Measurements from ENCODE around the gene TBCD.

The TBCD gene

DNA sequence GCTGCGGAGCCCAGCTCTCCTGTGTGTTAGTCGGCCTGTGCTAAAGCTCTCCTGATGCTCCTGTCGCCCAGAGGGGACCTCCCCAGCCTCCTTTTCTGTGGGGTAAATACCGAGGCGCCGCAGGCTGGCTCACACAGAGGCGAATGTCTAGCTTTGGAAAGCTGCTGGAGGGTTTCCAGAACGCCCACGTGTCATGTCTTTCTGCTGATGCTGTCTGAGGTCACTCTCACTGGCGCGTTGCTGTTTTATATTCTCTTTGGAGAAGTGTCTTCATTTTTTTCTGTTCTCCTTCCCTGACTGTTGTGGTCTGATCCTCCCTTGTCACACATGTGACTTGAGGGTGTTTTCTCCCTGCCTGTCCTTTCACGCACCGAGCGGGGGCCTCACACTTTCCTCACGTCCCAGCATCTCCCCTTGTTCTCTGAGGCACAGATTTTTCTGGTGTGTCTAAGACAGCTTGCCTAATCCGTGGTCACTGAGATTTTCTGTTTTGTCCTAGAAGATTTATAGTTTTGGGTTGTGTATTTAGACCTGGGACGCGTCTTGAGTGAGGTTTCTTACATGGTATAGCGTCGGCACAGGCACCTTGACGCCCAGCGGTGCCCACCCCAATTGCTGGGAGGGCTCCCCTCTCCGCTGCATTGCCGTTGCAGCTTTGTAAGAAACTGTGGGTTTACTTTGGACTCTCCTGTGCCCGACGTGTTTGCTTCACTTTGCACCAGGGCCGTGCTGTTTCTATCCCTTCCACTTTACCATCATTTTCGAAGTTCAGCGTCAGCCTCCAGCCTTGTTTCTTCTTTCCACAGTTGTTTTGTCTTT lies 180.0 kb downstream of the TBCD start:
- H3K4me3 ChIP-seq (ENCODE audit: low read depth, low read length): no peak overlapping the region
- no peak for DNase-seq (ENCODE audit: low read depth)
- TF ChIP-seq CTCF (IDR thresholded peaks at IDR 0.05; ENCODE audit: control insufficient read depth, extremely low read depth, insufficient read depth): no peak

- H3K4me3 ChIP-seq (ENCODE audit: low read depth, low read length): no peak overlapping the region
- DNase-seq (ENCODE audit: low read depth): no peak
- no peak for TF ChIP-seq CTCF (IDR thresholded peaks at IDR 0.05; ENCODE audit: control insufficient read depth, extremely low read depth, insufficient read depth)
Measured at GRCh38 chr17:82932518-82933310, 180.8 kb downstream of the TBCD start.

DNA sequence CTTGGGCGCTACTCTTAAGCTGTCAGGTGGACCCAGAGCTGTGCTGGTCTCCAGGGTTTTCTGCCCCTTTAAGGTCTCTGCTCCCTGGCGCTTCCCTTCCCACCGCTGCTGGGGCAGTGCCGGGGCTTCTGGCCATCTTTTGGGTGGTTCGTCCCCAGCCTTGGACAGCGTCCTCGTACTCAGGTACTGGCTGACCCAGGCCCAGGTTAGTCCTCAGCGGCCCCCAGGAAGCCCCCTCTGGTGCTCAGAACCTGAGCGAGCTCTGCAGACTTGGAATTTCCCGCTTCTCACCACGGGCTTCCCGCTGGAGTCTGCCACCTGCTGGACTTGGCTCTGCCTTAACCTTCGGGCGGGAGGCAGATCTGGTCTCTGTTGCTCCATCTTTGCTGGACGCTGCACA lies 182.0 kb downstream of the TBCD start:
- no peak overlapping the region for H3K4me3 ChIP-seq (ENCODE audit: low read depth, low read length)
- TF ChIP-seq CTCF (IDR thresholded peaks at IDR 0.05; ENCODE audit: control insufficient read depth, extremely low read depth, insufficient read depth): peak; percentile 26; the same call in 1 of the 2 replicates
- no peak for DNase-seq (ENCODE audit: low read depth)

DNA sequence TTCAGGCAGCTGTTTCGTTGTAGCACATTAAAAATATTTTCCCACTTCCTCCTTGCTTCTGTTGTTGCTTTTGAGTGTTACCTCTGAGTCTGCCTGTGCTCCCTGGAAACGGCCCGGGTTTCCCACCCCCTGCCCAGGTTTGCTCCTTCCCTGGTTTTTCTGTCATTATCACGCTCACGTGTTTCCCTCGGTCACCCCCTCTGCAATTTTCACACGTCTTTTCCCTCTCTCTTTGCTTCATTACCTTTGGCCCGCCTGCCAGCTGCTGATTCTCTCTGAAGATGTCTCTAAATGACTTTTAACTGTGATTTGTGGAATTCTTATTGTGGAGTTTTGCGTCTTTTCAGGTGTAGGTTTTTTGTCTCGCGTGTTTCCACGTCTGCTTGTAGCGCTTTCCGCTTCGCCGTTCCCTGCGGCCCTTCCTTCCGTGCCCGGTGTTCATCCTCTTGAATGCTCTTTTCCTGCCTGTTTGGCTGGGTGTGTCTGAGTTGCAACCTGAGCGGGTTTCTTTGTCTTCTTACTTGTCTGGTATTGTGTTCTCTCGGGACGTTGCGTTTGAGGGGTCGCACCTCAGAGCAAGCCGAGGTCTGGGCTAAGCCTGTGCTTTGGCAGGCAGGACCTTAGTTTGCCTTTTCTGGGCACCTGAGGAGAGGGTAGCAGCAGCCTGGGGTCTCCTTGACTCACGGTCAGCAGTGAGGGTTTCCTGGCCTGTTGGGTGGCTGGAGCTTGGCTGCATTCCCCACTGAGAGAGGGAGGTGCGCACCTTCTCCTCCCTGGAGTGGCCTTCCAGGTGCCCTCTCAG lies 184.3 kb downstream of the TBCD start:
- no peak for DNase-seq (ENCODE audit: low read depth)

DNA sequence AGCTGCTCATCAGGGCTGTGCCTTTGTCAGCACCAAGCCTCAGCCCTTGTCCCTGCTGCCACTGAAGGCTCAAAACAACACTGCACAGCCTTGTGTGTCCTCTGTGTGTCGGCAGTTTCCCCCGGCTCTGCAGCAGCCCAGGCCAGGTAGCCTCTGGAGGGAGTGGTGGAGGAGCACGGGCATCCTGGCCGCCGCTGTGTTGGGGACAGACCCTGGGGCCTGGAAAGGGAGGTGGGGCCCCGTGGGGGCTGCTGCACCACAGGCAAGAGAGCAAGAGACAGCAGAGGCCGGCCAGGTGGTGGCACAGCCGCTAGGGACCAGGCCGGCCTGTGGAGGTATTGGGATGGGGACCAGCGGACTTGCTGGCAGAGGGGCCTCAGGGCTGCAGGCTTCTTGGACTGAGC lies 184.9 kb downstream of the TBCD start:
- DNase-seq (ENCODE audit: low read depth): no peak
- TF ChIP-seq CTCF (IDR thresholded peaks at IDR 0.05; ENCODE audit: control insufficient read depth, extremely low read depth, insufficient read depth): no peak
- H3K4me3 ChIP-seq (ENCODE audit: low read depth, low read length): no peak overlapping the region

More for the DNA sequence above, 184.3 kb downstream of the TBCD start:
- no peak for TF ChIP-seq CTCF (IDR thresholded peaks at IDR 0.05; ENCODE audit: control insufficient read depth, extremely low read depth, insufficient read depth)
- no peak overlapping the region for H3K4me3 ChIP-seq (ENCODE audit: low read depth, low read length)

DNA sequence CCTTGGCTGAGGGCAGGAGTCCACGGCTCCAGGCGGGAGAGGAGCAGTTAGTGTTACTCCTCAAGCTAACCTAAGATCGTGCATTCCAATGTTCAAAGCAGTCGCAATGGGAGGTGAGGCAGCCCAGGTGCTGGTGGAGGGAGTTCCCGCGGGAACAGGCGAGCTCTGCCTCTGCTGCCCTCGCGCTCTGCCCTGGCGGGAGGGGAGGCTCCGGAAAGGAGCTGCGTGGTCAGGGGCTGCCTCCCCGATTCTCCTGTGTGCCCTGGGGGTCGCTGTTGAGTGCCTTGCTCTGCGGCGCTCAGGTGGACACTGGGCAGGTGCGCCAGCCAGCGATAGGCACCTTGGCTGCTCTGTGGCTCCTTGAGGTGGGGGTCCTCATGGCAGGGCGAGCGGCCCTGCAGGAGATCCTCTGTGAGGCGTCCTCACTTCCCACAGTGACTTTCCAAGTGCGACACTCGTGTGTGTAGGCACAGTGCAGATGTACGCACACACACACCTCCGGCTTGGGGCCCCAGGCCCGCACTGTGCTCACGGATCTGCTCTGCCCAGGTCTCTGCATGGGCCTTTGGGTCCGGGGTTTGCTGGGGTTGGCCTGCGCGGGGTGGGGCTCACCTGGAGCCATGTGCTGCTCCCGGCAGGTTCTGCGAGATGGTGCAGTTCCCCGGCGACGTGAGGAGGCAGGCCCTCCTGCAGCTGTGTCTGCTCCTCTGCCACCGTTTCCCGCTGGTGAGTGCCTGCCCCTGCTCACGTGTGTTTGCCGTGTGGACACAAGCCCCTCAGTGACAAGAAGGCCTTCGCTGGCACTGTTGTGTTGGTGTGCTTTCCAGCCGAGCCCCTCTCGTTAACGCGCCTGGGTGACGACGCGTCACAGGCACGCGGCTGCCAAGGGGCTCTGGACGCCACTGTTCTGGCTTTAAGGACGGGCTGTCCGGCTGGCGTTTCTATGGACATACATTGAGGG lies 185.8 kb downstream of the TBCD start:
- TF ChIP-seq CTCF (IDR thresholded peaks at IDR 0.05; ENCODE audit: control insufficient read depth, extremely low read depth, insufficient read depth): no peak
- no peak for DNase-seq (ENCODE audit: low read depth)
- H3K4me3 ChIP-seq (ENCODE audit: low read depth, low read length): no peak overlapping the region

Data from LNCaP clone FGC (cell line).